C4-2B (cell line): ENCODE data around the gene WIPF3.

Experiments
- H3K27ac ChIP-seq: fragments of 450-650 bp; 2 replicates; pipeline ENCODE4 v1.5.1; 2017
- ZFX ChIP-seq: fragments of 450-650 bp; IDR thresholded peaks from 2 replicates; pipeline ENCODE4 v1.6.1; 2017
- TF ChIP-seq, protein P1 (sequence below): fragments of 450-650 bp; conservative IDR thresholded peaks from 2 replicates; pipeline ENCODE4 v1.5.1; 2017; ENCODE audit warnings: mild to moderate bottlenecking

WIPF3 gene

DNA sequence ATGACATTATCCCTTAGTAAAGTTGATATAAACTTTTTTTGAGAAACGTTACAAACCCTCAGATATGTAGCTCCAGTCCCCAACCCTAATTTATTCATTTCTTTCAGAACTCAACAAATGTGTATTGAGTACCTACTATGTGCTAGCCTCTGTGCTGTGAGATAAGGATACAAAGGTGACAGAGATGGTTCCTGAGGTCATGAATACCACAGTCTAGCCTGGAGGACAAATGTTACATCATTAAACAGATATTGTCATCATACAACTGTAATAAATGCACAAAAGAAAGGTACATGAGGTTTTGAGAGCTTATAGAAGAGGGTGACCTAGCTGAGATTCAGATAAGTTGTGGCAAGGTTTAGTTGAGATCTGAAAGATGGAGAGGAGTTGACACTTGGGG lies 4.4 kb upstream of the WIPF3 start:
- no peak for TF ChIP-seq ZFX
- TF ChIP-seq, protein P1, sequence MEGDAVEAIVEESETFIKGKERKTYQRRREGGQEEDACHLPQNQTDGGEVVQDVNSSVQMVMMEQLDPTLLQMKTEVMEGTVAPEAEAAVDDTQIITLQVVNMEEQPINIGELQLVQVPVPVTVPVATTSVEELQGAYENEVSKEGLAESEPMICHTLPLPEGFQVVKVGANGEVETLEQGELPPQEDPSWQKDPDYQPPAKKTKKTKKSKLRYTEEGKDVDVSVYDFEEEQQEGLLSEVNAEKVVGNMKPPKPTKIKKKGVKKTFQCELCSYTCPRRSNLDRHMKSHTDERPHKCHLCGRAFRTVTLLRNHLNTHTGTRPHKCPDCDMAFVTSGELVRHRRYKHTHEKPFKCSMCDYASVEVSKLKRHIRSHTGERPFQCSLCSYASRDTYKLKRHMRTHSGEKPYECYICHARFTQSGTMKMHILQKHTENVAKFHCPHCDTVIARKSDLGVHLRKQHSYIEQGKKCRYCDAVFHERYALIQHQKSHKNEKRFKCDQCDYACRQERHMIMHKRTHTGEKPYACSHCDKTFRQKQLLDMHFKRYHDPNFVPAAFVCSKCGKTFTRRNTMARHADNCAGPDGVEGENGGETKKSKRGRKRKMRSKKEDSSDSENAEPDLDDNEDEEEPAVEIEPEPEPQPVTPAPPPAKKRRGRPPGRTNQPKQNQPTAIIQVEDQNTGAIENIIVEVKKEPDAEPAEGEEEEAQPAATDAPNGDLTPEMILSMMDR: no peak
- H3K27ac ChIP-seq: no peak overlapping the region

DNA sequence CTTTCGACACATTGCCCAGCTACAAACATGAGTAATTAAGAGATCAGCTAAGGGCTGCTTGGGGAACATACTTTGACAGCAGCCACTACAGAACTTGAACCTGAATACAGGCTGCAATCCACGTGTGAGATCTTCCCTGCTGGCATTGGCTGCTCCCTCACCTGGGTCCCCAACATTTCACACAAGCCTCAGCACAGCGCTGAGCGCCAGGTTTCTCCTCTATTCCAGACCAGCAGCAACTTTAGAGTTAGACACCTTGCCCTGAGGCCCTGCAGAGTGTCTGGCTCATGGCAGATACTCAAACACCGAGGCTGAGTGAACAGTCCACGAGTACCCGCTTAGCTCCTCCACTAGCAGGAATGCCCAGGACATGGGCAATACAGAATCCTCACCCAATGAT lies 1.3 kb upstream of the WIPF3 start:
- TF ChIP-seq, protein P1: no peak
- TF ChIP-seq ZFX: no peak; the same call in 1 of the 2 replicates
- H3K27ac ChIP-seq: no peak overlapping the region

DNA sequence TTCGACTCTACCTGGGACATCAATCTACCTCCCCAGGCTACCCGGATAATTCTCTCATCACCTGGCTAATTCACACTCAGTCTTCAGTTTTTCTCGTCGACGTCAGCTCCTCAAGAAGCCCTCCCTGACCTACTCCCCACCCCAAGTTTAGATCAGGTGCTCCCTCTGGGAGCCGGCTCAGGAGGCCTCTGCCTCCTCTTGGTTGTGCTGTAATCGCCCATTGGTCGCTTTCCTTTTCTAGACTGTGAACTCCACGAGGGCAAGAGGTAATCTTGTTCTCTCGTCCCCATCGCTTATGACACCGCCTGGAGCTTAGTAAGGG lies 461 bp upstream of the WIPF3 start:
- no peak overlapping the region for H3K27ac ChIP-seq
- TF ChIP-seq, protein P1: no peak
- no peak for TF ChIP-seq ZFX

DNA sequence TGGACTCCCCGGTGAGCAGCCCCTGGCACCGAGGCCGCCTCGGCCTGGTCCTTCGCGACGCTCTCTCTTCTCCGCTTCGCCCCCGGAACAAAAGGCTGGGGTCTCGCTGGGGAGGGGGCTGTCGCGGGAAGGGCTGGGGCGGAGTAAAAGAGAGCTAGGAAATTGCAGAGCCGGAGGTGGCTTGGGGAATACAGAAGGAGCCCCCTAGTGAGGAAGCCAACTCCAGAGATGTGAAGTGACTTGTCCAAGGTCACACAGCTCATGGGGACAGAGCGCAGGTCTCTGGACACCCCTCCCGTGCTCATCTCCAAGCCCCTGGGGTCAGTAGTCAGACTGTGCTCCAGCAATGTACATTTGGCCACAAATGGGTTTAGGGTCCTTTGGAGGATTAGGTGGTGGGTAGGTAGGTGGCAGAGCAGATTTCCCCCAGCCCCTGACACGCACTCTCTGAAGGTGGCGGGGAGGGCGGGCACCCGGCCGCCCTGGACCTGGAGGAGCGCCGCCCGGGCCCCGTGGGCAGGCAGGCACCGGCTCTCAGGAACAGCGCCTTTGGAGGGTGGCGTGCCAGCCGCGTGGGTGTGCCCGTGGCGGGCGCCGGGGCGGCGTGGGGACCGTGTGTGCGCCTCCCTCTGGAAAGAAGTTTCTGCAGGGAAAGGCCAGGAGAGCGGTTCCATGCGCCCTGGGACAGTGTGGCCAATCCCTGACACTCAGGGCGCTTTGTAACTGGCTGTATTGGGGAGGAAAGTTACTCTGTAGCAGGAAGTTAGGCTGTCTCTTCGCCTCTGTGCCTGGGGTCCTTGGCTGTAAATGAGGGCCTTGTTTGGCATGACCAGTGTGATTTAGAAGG lies 910 bp downstream of the WIPF3 start:
- no peak overlapping the region for H3K27ac ChIP-seq
- TF ChIP-seq, protein P1: no peak
- no peak for TF ChIP-seq ZFX

DNA sequence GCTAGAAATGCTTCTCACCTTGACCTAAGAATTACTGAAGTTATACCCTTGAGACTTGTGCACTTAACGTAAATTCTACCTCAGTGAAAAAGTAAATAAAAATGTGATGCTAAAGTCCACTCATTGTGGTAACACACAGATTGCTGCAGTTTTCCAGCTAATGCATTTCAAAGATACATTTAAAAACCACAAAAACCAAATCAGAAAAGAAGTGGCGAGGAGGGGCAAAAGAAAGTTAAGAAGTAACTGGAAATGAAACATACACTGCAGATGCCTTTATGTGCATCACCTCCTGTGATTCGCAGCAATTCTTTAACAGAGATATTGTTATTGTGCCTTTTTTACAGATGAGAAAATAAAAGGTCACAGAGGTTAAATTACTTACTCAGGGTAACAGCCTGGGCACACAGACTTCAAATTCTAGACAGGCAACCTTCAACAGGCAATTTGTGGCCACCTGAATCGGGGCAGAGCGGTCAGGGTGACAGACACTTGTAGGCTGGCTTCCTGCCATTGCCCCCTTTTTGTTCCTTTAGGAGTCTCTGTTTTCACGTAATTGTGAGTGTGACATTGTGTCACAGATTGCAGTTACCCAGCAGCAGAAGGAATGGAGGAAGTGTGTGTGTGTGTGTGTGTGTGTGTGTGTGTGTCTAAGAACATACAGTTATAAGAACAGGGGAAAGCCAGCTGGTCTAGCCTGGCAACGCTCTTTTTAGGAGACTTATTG lies 1.9 kb downstream of the WIPF3 start:
- no peak for TF ChIP-seq ZFX
- TF ChIP-seq, protein P1: no peak

DNA sequence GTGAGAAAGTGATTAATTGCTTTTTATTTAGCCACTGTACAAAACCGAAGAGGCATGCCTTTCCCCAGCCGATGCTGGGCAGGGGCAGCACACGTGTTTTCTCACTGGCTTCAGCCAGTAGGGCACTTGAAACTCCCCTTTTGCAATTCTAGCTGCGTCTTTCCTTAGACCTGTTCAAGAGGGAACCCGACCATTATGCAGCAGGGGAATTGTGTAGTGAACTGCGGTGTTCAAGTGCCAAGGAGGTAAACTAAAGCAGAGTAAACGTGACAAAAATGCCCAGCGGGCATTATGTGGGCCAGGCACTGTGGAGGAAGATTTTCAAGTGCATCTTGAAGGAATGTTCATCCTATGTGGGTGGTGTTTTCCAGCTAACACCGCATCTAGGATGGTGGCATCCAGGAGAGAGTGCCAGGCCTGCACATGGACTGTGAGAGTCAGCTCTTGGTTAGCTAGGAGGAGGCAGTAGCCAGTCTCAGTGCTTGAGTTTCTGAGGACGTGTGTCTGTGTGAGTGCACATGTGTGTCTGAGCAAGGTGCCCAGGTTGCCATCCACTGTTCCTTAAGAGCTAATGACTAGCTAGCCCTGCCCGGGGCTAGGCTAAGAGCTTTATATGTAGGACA lies 3.3 kb downstream of the WIPF3 start:
- no peak overlapping the region for H3K27ac ChIP-seq
- TF ChIP-seq, protein P1: no peak
- TF ChIP-seq ZFX: no peak

More for the DNA sequence above, 1.9 kb downstream of the WIPF3 start:
- no peak overlapping the region for H3K27ac ChIP-seq

DNA sequence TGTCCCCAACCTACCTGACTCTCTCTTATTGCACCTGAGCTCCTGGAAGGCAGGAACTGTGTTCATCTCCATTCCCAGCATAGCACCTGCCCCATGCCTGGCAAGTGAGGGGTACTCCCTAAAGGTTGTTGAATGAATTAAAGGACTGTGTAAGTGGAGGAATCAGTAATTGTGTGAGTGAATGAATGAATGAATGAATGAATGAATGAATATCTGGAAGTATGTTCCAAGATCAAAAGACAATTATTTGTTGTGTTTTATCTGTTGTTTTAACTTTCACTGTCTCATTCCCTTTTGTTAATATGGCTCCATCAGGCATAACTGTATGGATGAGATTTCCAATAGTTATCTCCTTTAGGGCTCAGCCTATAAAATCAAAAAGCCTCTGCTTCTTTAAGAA lies 4.0 kb downstream of the WIPF3 start:
- no peak for TF ChIP-seq ZFX
- TF ChIP-seq, protein P1: no peak
- no peak overlapping the region for H3K27ac ChIP-seq
